HepG2 (cell line): ENCODE measurements around the gene ACADVL. TPM values are rescaled to one million over a fixed set of nuclear protein-coding genes. Genes with fewer than 3 reads are reported as not detected.

Experiments
- EED ChIP-seq: sonication (generic); formaldehyde crosslinking; IDR thresholded peaks from 2 replicates; pipeline ENCODE4 v1.5.0; 2020; ENCODE audit warnings: mild to moderate bottlenecking, missing genetic modification reagents
- HNRNPH1 ChIP-seq: fragments of 200-400 bp; formaldehyde crosslinking; optimal IDR thresholded peaks from 2 replicates; pipeline ENCODE3; 2017; ENCODE audit warnings: mild to moderate bottlenecking, low read depth, low read length
- MIXL1 ChIP-seq: IDR thresholded peaks from 2 replicates; pipeline ENCODE4 v1.6.1; 2016
- MXI1 ChIP-seq: IDR thresholded peaks from 3 replicates; pipeline ENCODE4 v1.6.1; 2012; ENCODE audit warnings: low read depth, low read length, inconsistent platforms, borderline replicate concordance
- POLR2AphosphoS5 ChIP-seq: IDR thresholded peaks from 2 replicates; pipeline ENCODE4 v1.6.1; 2012; ENCODE audit warnings: low read depth, low read length
- RORA ChIP-seq: sonication (generic); formaldehyde crosslinking; IDR thresholded peaks from 2 replicates; pipeline ENCODE4 v1.5.0; 2020; ENCODE audit warnings: mild to moderate bottlenecking, missing genetic modification reagents, moderate library complexity
- SSRP1 ChIP-seq: IDR thresholded peaks from 2 replicates; pipeline ENCODE4 v1.6.1; 2016; ENCODE audit warnings: control low read depth
- TOE1 ChIP-seq: sonication (generic); formaldehyde crosslinking; IDR thresholded peaks from 2 replicates; pipeline ENCODE4 v1.4.0; 2020; ENCODE audit warnings: mild to moderate bottlenecking, missing genetic modification reagents
- ZFAT ChIP-seq: sonication (generic); formaldehyde crosslinking; conservative IDR thresholded peaks from 2 replicates; pipeline ENCODE4 v1.8.1; 2023; ENCODE audit warnings: missing genetic modification reagents, inconsistent platforms
- ZKSCAN1 ChIP-seq: fragments of 150-350 bp; IDR thresholded peaks from 2 replicates; pipeline ENCODE4 v1.6.1; 2014; ENCODE audit warnings: low read length
- ZNF12 ChIP-seq: sonication (generic); formaldehyde crosslinking; IDR thresholded peaks from 2 replicates; pipeline ENCODE4 v1.5.0; 2020; ENCODE audit warnings: missing genetic modification reagents
- ZNF263 ChIP-seq: sonication (generic); formaldehyde crosslinking; IDR thresholded peaks from 2 replicates; pipeline ENCODE4 v1.4.0; 2020; ENCODE audit warnings: missing genetic modification reagents
- ZNF329 ChIP-seq: sonication (generic); formaldehyde crosslinking; IDR thresholded peaks from 2 replicates; pipeline ENCODE4 v1.9.0; 2021; ENCODE audit warnings: low read depth, mild to moderate bottlenecking, missing genetic modification reagents
- ZNF749 ChIP-seq: sonication (generic); formaldehyde crosslinking; IDR thresholded peaks from 2 replicates; pipeline ENCODE4 v1.8.0; 2022; ENCODE audit warnings: mild to moderate bottlenecking, missing genetic modification reagents, moderate library complexity, borderline replicate concordance
- ZNF878 ChIP-seq: sonication (generic); formaldehyde crosslinking; IDR thresholded peaks from 2 replicates; pipeline ENCODE4 v1.8.1; 2023; ENCODE audit warnings: mild to moderate bottlenecking, missing genetic modification reagents, moderate library complexity
- polyA plus RNA-seq, 8 experiments: library from polyadenylated mRNA; depleted of rRNA in 3 of 8; stranded (reverse) in 7 of 8; unstranded in 1 of 8; fragments of >200 nt; fragmentation: Illumina TruSeq in 4 of 8; extraction: Trizol in 4 of 8; gene quantifications; 2 replicates each; pipeline versions ENCODE4 v1.2.1 to v1.2.3, GENCODE V29; 2011 to 2016; ENCODE audit warnings: low read depth in 4 of 8, missing spikeins in 1 of 8, mixed read lengths in 1 of 8; ENCODE audit not compliant: insufficient read depth in 1 of 8
- total RNA-seq, 5 experiments: library from RNA; depleted of rRNA; stranded (reverse); fragments of >200 nt; fragmentation: Illumina TruSeq; extraction: Trizol; gene quantifications; 2 replicates each; pipeline ENCODE4 v1.2.3, GENCODE V29; 2016; ENCODE audit warnings: low read depth in 1 of 5
- TF ChIP-seq, protein P1 (sequence below): sonication (generic); formaldehyde crosslinking; IDR thresholded peaks from 2 replicates; pipeline ENCODE4 v1.5.0; 2020; ENCODE audit warnings: mild to moderate bottlenecking, missing genetic modification reagents
- TF ChIP-seq, protein P2 (sequence below): sonication (generic); formaldehyde crosslinking; IDR thresholded peaks from 2 replicates; pipeline ENCODE4 v1.5.0; 2020; ENCODE audit warnings: missing genetic modification reagents
- TF ChIP-seq, protein P3 (sequence below): sonication (generic); formaldehyde crosslinking; IDR thresholded peaks from 2 replicates; pipeline ENCODE4 v1.4.0; 2020; ENCODE audit warnings: missing genetic modification reagents
- TF ChIP-seq, protein P4 (sequence below): sonication (generic); formaldehyde crosslinking; conservative IDR thresholded peaks from 2 replicates; pipeline ENCODE4 v1.4.0; 2020; ENCODE audit warnings: missing genetic modification reagents
- TF ChIP-seq, protein P5 (sequence below): sonication (generic); formaldehyde crosslinking; IDR thresholded peaks from 2 replicates; pipeline ENCODE4 v1.4.0; 2020; ENCODE audit warnings: missing genetic modification reagents

The ACADVL gene
- total and polyA plus RNA-seq, 2 of the 13 experiments (the other 11 are each of a cell fraction or from before 2014, with no cell fraction given), result 219 to 412 TPM

DNA sequence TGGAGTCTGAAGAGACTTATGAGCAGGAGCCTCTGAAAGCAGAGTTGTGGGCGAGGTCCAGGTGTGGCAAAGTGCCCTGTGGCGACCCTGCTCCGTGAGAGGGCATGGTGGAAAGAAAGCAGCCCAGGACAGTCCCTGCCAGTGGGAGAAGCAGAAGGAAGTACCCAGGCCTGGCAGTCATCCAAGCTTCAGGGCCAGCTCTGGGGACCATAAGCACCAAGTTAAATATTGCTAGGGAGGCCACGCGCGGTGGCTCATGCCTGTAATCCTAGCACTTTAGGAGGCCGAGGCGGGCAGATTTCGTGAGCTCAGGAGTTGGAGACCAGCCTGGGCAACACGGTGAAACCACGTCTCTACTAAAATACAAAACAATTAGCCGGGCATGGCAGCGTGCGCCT lies 35.6 kb upstream of the ACADVL start (continued):
- TF ChIP-seq, protein P1, sequence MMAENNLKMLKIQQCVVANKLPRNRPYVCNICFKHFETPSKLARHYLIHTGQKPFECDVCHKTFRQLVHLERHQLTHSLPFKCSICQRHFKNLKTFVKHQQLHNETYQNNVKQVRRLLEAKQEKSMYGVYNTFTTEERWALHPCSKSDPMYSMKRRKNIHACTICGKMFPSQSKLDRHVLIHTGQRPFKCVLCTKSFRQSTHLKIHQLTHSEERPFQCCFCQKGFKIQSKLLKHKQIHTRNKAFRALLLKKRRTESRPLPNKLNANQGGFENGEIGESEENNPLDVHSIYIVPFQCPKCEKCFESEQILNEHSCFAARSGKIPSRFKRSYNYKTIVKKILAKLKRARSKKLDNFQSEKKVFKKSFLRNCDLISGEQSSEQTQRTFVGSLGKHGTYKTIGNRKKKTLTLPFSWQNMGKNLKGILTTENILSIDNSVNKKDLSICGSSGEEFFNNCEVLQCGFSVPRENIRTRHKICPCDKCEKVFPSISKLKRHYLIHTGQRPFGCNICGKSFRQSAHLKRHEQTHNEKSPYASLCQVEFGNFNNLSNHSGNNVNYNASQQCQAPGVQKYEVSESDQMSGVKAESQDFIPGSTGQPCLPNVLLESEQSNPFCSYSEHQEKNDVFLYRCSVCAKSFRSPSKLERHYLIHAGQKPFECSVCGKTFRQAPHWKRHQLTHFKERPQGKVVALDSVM (CRISPR knock-in tag), result peak; percentile 92
- TF ChIP-seq, protein P2, sequence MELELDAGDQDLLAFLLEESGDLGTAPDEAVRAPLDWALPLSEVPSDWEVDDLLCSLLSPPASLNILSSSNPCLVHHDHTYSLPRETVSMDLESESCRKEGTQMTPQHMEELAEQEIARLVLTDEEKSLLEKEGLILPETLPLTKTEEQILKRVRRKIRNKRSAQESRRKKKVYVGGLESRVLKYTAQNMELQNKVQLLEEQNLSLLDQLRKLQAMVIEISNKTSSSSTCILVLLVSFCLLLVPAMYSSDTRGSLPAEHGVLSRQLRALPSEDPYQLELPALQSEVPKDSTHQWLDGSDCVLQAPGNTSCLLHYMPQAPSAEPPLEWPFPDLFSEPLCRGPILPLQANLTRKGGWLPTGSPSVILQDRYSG, result no peak
- TF ChIP-seq TOE1 (CRISPR knock-in tag) (no peak), ZNF878 (no peak), ZKSCAN1 (no peak), POLR2AphosphoS5 (peak; percentile 45), ZNF329 (CRISPR knock-in tag) (no peak), ZFAT (CRISPR knock-in tag) (no peak), EED (CRISPR knock-in tag) (no peak), MIXL1 (CRISPR knock-in tag) (no peak), ZNF263 (CRISPR knock-in tag) (no peak), ZNF12 (CRISPR knock-in tag) (no peak), RORA (no peak), HNRNPH1 (no peak), SSRP1 (CRISPR knock-in tag) (no peak), MXI1 (no peak; the same call in 2 of the 3 replicates), ZNF749 (CRISPR knock-in tag) (no peak)
- TF ChIP-seq, protein P3, sequence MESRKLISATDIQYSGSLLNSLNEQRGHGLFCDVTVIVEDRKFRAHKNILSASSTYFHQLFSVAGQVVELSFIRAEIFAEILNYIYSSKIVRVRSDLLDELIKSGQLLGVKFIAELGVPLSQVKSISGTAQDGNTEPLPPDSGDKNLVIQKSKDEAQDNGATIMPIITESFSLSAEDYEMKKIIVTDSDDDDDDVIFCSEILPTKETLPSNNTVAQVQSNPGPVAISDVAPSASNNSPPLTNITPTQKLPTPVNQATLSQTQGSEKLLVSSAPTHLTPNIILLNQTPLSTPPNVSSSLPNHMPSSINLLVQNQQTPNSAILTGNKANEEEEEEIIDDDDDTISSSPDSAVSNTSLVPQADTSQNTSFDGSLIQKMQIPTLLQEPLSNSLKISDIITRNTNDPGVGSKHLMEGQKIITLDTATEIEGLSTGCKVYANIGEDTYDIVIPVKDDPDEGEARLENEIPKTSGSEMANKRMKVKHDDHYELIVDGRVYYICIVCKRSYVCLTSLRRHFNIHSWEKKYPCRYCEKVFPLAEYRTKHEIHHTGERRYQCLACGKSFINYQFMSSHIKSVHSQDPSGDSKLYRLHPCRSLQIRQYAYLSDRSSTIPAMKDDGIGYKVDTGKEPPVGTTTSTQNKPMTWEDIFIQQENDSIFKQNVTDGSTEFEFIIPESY (CRISPR knock-in tag), result no peak
- TF ChIP-seq, protein P4, sequence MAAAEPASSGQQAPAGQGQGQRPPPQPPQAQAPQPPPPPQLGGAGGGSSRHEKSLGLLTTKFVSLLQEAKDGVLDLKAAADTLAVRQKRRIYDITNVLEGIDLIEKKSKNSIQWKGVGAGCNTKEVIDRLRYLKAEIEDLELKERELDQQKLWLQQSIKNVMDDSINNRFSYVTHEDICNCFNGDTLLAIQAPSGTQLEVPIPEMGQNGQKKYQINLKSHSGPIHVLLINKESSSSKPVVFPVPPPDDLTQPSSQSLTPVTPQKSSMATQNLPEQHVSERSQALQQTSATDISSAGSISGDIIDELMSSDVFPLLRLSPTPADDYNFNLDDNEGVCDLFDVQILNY (CRISPR knock-in tag), result no peak
- TF ChIP-seq, protein P5, sequence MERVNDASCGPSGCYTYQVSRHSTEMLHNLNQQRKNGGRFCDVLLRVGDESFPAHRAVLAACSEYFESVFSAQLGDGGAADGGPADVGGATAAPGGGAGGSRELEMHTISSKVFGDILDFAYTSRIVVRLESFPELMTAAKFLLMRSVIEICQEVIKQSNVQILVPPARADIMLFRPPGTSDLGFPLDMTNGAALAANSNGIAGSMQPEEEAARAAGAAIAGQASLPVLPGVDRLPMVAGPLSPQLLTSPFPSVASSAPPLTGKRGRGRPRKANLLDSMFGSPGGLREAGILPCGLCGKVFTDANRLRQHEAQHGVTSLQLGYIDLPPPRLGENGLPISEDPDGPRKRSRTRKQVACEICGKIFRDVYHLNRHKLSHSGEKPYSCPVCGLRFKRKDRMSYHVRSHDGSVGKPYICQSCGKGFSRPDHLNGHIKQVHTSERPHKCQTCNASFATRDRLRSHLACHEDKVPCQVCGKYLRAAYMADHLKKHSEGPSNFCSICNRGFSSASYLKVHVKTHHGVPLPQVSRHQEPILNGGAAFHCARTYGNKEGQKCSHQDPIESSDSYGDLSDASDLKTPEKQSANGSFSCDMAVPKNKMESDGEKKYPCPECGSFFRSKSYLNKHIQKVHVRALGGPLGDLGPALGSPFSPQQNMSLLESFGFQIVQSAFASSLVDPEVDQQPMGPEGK (CRISPR knock-in tag), result peak; percentile 65
